HepG2 (cell line): Measurements from ENCODE around the gene DUS1L. TPM values are rescaled to one million over a fixed set of nuclear protein-coding genes. Genes with fewer than 3 reads are reported as not detected.

ENCODE experiments used
- ATF7-NPFF ChIP-seq: sonication (generic); formaldehyde crosslinking; IDR thresholded peaks from 2 replicates; pipeline ENCODE4 v1.8.1; 2023; ENCODE audit warnings: mild to moderate bottlenecking, low read depth, missing genetic modification reagents, moderate library complexity
- DNMT3B ChIP-seq: conservative IDR thresholded peaks from 2 replicates; pipeline ENCODE4 v1.6.1; 2016; ENCODE audit warnings: missing biosample characterization, control low read depth
- ELF1 ChIP-seq: sonication (generic); formaldehyde crosslinking; IDR thresholded peaks from 2 replicates; pipeline ENCODE4 v1.4.0; 2020; ENCODE audit warnings: missing genetic modification reagents
- GABPB1 ChIP-seq: IDR thresholded peaks from 2 replicates; pipeline ENCODE4 v1.6.1; 2016; ENCODE audit warnings: mild to moderate bottlenecking, missing genetic modification reagents, moderate library complexity, missing compliant biosample characterization
- HNRNPH1 ChIP-seq: fragments of 200-400 bp; formaldehyde crosslinking; optimal IDR thresholded peaks from 2 replicates; pipeline ENCODE3; 2017; ENCODE audit warnings: mild to moderate bottlenecking, low read depth, low read length
- IRX3 ChIP-seq: sonication (generic); formaldehyde crosslinking; IDR thresholded peaks from 2 replicates; pipeline ENCODE4 v1.8.1; 2023; ENCODE audit warnings: mild to moderate bottlenecking, low read depth, missing genetic modification reagents, borderline replicate concordance
- KDM3A ChIP-seq: IDR thresholded peaks from 2 replicates; pipeline ENCODE4 v1.6.1; 2018; ENCODE audit warnings: low read depth, missing compliant biosample characterization
- KDM4B ChIP-seq: sonication (generic); formaldehyde crosslinking; IDR thresholded peaks from 2 replicates; pipeline ENCODE4 v1.4.0; 2020; ENCODE audit warnings: missing genetic modification reagents
- KDM6A ChIP-seq: IDR thresholded peaks from 2 replicates; pipeline ENCODE4 v1.6.1; 2016; ENCODE audit warnings: low read depth
- MATR3 ChIP-seq: sonication (generic); formaldehyde crosslinking; IDR thresholded peaks from 2 replicates; pipeline ENCODE4 v1.4.0; 2020; ENCODE audit warnings: missing genetic modification reagents
- MIER3 ChIP-seq: IDR thresholded peaks from 2 replicates; pipeline ENCODE4 v1.6.1; 2016; ENCODE audit warnings: missing compliant biosample characterization, borderline replicate concordance
- MZF1 ChIP-seq: sonication (generic); formaldehyde crosslinking; IDR thresholded peaks from 2 replicates; pipeline ENCODE4 v1.8.1; 2023; ENCODE audit warnings: mild to moderate bottlenecking, missing genetic modification reagents, borderline replicate concordance
- RBAK ChIP-seq: sonication (generic); formaldehyde crosslinking; IDR thresholded peaks from 2 replicates; pipeline ENCODE4 v1.5.1; 2020; ENCODE audit warnings: mild to moderate bottlenecking, missing genetic modification reagents
- SKI ChIP-seq: fragments of 450-650 bp; IDR thresholded peaks from one replicate; pipeline ENCODE4 v1.6.1; 2018; ENCODE audit warnings: mild to moderate bottlenecking; ENCODE audit not compliant: partially characterized antibody
- ZFP36L2 ChIP-seq: sonication (generic); formaldehyde crosslinking; IDR thresholded peaks from 2 replicates; pipeline ENCODE4 v1.4.0; 2020; ENCODE audit warnings: missing genetic modification reagents
- ZNF331 ChIP-seq: sonication (generic); formaldehyde crosslinking; IDR thresholded peaks from 2 replicates; pipeline ENCODE4 v1.4.0; 2020; ENCODE audit warnings: missing genetic modification reagents
- ZNF547 ChIP-seq: sonication (generic); formaldehyde crosslinking; IDR thresholded peaks from 2 replicates; pipeline ENCODE4 v1.5.1; 2020; ENCODE audit warnings: mild to moderate bottlenecking, missing genetic modification reagents
- ZSCAN20 ChIP-seq: sonication (generic); formaldehyde crosslinking; IDR thresholded peaks from 2 replicates; pipeline ENCODE4 v1.4.0; 2020; ENCODE audit warnings: missing genetic modification reagents, mild to moderate bottlenecking, borderline replicate concordance
- ZSCAN25 ChIP-seq: sonication (generic); formaldehyde crosslinking; IDR thresholded peaks from 2 replicates; pipeline ENCODE4 v1.8.0; 2022; ENCODE audit warnings: mild to moderate bottlenecking, missing genetic modification reagents
- ZSCAN30 ChIP-seq: sonication (generic); formaldehyde crosslinking; IDR thresholded peaks from 2 replicates; pipeline ENCODE4 v1.5.0; 2020; ENCODE audit warnings: mild to moderate bottlenecking, missing genetic modification reagents
- polyA plus RNA-seq, 8 experiments: library from polyadenylated mRNA; depleted of rRNA in 3 of 8; stranded (reverse) in 7 of 8; unstranded in 1 of 8; fragments of >200 nt; fragmentation: Illumina TruSeq in 4 of 8; extraction: Trizol in 4 of 8; gene quantifications; 2 replicates each; pipeline versions ENCODE4 v1.2.1 to v1.2.3, GENCODE V29; 2011 to 2016; ENCODE audit warnings: low read depth in 4 of 8, missing spikeins in 1 of 8, mixed read lengths in 1 of 8; ENCODE audit not compliant: insufficient read depth in 1 of 8
- total RNA-seq, 5 experiments: library from RNA; depleted of rRNA; stranded (reverse); fragments of >200 nt; fragmentation: Illumina TruSeq; extraction: Trizol; gene quantifications; 2 replicates each; pipeline ENCODE4 v1.2.3, GENCODE V29; 2016; ENCODE audit warnings: low read depth in 1 of 5
- TF ChIP-seq, protein P1 (sequence below): sonication (generic); formaldehyde crosslinking; IDR thresholded peaks from 2 replicates; pipeline ENCODE4 v1.5.1; 2020; ENCODE audit warnings: mild to moderate bottlenecking, missing genetic modification reagents
- TF ChIP-seq, protein P2 (sequence below): sonication (generic); formaldehyde crosslinking; IDR thresholded peaks from 2 replicates; pipeline ENCODE4 v1.4.0; 2020; ENCODE audit warnings: missing genetic modification reagents, borderline replicate concordance
- TF ChIP-seq, protein P3 (sequence below): sonication (generic); formaldehyde crosslinking; IDR thresholded peaks from 2 replicates; pipeline ENCODE4 v1.5.0; 2020; ENCODE audit warnings: mild to moderate bottlenecking, missing genetic modification reagents

DUS1L gene
- total and polyA plus RNA-seq, 2 of the 13 experiments (the other 11 are each of a cell fraction or from before 2014, with no cell fraction given): 81.0 to 109 TPM

DNA sequence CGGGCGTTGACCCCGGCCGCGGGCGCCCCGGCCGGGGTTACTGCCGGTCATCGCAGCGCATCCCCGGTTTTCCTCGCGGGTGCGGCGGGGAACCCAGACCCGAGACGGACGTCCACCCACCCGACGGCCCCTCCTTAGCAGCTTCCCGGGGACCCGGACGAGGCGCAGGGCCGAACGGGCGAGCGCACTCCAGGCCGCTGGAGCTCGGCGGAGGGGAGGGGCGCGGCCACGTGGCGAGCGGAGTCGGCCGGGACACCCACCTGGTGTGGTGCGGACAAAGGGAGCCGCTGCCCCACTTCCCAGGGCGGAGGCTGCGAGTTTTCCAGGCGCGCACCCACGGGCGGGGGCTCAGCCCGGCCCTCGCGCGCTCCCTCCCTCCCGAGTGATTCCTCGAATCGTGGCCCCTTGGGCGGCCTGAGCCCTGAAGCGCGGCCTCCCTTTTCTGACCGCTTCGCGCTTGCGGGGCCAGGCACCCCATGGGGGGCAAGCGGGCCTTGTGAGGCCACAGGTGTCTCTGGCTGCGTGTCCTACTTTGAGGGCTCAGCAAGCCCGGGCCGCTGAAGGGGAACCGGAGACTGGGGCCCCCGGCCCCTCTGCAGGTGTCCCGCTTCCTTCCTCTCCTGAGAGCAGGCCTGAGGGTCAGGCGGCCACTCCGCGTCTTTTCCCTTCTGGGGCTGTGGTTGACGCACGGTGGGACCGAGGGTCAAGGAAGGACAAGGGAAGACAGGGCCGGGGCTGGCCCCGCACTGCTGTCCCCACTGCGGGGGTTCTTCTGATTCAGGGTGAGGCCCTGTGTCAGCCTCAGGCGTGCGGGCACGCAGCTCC is 33.5 kb upstream of the DUS1L start (continued):
- TF ChIP-seq, protein P1, sequence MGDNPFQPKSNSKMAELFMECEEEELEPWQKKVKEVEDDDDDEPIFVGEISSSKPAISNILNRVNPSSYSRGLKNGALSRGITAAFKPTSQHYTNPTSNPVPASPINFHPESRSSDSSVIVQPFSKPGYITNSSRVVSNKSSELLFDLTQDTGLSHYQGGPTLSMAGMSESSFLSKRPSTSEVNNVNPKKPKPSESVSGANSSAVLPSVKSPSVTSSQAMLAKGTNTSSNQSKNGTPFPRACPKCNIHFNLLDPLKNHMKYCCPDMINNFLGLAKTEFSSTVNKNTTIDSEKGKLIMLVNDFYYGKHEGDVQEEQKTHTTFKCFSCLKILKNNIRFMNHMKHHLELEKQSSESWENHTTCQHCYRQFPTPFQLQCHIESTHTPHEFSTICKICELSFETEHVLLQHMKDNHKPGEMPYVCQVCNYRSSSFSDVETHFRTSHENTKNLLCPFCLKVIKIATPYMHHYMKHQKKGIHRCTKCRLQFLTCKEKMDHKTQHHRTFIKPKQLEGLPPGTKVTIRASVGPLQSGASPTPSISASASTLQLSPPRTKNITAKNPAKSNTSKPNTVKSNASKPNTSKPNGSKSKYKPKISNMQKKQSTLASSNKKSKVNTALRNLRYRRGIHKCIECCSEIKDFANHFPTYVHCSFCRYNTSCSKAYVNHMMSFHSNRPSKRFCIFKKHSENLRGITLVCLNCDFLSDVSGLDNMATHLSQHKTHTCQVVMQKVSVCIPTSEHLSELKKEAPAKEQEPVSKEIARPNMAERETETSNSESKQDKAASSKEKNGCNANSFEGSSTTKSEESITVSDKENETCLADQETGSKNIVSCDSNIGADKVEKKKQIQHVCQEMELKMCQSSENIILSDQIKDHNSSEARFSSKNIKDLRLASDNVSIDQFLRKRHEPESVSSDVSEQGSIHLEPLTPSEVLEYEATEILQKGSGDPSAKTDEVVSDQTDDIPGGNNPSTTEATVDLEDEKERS (CRISPR knock-in tag): no peak; the same call in 1 of the 2 replicates
- TF ChIP-seq HNRNPH1 (no peak), MIER3 (no peak), ZNF547 (peak; percentile 68), MATR3 (no peak), ZNF331 (CRISPR knock-in tag) (no peak), ELF1 (CRISPR knock-in tag) (peak; percentile 32; the same call in 1 of the 2 replicates), KDM4B (CRISPR knock-in tag) (no peak), IRX3 (no peak), KDM3A (CRISPR knock-in tag) (0 out of 2 replicates have a peak, but pooled peaks have one; percentile 20), ZSCAN30 (CRISPR knock-in tag) (no peak), ZSCAN20 (peak; percentile 4; the same call in 1 of the 2 replicates), ZFP36L2 (no peak), SKI (no peak), ATF7-NPFF (0 out of 2 replicates have a peak, but pooled peaks have one; percentile 16), KDM6A (no peak), DNMT3B (CRISPR knock-in tag) (no peak), GABPB1 (CRISPR knock-in tag) (peak; percentile 43), MZF1 (no peak), RBAK (no peak), ZSCAN25 (CRISPR knock-in tag) (0 out of 2 replicates have a peak, but pooled peaks have one; percentile 20)
- TF ChIP-seq, protein P2, sequence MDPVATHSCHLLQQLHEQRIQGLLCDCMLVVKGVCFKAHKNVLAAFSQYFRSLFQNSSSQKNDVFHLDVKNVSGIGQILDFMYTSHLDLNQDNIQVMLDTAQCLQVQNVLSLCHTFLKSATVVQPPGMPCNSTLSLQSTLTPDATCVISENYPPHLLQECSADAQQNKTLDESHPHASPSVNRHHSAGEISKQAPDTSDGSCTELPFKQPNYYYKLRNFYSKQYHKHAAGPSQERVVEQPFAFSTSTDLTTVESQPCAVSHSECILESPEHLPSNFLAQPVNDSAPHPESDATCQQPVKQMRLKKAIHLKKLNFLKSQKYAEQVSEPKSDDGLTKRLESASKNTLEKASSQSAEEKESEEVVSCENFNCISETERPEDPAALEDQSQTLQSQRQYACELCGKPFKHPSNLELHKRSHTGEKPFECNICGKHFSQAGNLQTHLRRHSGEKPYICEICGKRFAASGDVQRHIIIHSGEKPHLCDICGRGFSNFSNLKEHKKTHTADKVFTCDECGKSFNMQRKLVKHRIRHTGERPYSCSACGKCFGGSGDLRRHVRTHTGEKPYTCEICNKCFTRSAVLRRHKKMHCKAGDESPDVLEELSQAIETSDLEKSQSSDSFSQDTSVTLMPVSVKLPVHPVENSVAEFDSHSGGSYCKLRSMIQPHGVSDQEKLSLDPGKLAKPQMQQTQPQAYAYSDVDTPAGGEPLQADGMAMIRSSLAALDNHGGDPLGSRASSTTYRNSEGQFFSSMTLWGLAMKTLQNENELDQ (CRISPR knock-in tag): no peak
- TF ChIP-seq, protein P3, sequence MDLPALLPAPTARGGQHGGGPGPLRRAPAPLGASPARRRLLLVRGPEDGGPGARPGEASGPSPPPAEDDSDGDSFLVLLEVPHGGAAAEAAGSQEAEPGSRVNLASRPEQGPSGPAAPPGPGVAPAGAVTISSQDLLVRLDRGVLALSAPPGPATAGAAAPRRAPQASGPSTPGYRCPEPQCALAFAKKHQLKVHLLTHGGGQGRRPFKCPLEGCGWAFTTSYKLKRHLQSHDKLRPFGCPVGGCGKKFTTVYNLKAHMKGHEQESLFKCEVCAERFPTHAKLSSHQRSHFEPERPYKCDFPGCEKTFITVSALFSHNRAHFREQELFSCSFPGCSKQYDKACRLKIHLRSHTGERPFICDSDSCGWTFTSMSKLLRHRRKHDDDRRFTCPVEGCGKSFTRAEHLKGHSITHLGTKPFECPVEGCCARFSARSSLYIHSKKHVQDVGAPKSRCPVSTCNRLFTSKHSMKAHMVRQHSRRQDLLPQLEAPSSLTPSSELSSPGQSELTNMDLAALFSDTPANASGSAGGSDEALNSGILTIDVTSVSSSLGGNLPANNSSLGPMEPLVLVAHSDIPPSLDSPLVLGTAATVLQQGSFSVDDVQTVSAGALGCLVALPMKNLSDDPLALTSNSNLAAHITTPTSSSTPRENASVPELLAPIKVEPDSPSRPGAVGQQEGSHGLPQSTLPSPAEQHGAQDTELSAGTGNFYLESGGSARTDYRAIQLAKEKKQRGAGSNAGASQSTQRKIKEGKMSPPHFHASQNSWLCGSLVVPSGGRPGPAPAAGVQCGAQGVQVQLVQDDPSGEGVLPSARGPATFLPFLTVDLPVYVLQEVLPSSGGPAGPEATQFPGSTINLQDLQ (CRISPR knock-in tag): no peak
